ENCODE results near the gene KRTAP21-3. TPM values are rescaled to one million over a fixed set of nuclear protein-coding genes. Genes with fewer than 3 reads are reported as not detected.

Gene KRTAP21-3
- total and polyA plus RNA-seq, 2 of the 13 experiments (the other 11 are each of a cell fraction or from before 2014, with no cell fraction given), result not detected

DNA sequence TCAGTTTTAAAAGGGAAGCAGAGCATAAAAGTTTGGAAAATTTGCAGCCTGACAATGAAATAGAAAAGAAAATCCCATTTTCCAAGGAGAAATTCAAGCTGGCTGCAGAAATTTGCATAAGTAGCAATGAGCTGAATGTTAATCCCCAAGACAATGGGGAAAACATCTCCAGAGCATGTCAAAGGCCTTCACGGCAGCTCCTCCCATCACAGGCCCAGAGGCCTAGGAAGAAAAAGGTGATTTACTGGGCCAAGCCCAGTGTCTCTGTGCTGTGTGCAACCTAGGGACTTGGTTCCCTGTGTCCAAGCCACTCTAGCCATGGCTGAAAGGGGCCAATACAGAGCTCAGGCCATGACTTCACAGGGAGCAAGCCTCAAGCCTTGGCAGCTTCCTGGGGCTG lies 49.8 kb downstream of the KRTAP21-3 start (continued):
- TF ChIP-seq JARID2 (CRISPR knock-in tag; IDR thresholded peaks at IDR 0.05; ENCODE audit: insufficient replicate concordance) (no peak), MXI1 (IDR thresholded peaks at IDR 0.05; ENCODE audit: borderline replicate concordance, low read depth, low read length) (no peak), ZKSCAN5 (CRISPR knock-in tag; IDR thresholded peaks at IDR 0.05) (no peak)

Small RNAs within 50 kb of the gene (small RNA-seq; reads per million reads assigned to genes)
- 0 reads per million in 3 experiments for gene AP000244.1 (ENCODE audit: insufficient read depth in 2 of 3, insufficient read length in 3 of 3, low read depth in 2 of 3, low replicate concordance in 1 of 3)
- 0 reads per million in 3 experiments for gene KRTAP21-3 (ENCODE audit: insufficient read depth in 2 of 3, insufficient read length in 3 of 3, low read depth in 2 of 3, low replicate concordance in 1 of 3)

Other genes with a start within 250 kb of the KRTAP21-3 start
- gene KRTAP19-1, start 238.4 kb downstream of the KRTAP21-3 start, total RNA-seq (2016; rRNA removed; fragmentation: Illumina TruSeq; extraction: Trizol), result not detected in 2 replicates
- not detected in 2 replicates for gene KRTAP19-1, start 238.4 kb downstream of the KRTAP21-3 start, polyA plus RNA-seq (2011; rRNA removed)
- not detected in 2 replicates for gene KRTAP19-2, start 231.3 kb downstream of the KRTAP21-3 start, total RNA-seq (2016; rRNA removed; fragmentation: Illumina TruSeq; extraction: Trizol)
- gene KRTAP19-2, start 231.3 kb downstream of the KRTAP21-3 start, polyA plus RNA-seq (2011; rRNA removed), result not detected in 2 replicates
- gene KRTAP19-3, start 226.8 kb downstream of the KRTAP21-3 start, total RNA-seq (2016; rRNA removed; fragmentation: Illumina TruSeq; extraction: Trizol), result not detected in 2 replicates
- not detected in 2 replicates for gene KRTAP19-3, start 226.8 kb downstream of the KRTAP21-3 start, polyA plus RNA-seq (2011; rRNA removed)
- gene KRTAP19-4, start 221.6 kb downstream of the KRTAP21-3 start, total RNA-seq (2016; rRNA removed; fragmentation: Illumina TruSeq; extraction: Trizol), result not detected in 2 replicates
- not detected in 2 replicates for gene KRTAP19-4, start 221.6 kb downstream of the KRTAP21-3 start, polyA plus RNA-seq (2011; rRNA removed)
- not detected in 2 replicates for gene KRTAP19-5, start 216.6 kb downstream of the KRTAP21-3 start, total RNA-seq (2016; rRNA removed; fragmentation: Illumina TruSeq; extraction: Trizol)
- gene KRTAP19-5, start 216.6 kb downstream of the KRTAP21-3 start, polyA plus RNA-seq (2011; rRNA removed), result not detected in 2 replicates
- not detected in 2 replicates for gene KRTAP19-6, start 176.9 kb downstream of the KRTAP21-3 start, total RNA-seq (2016; rRNA removed; fragmentation: Illumina TruSeq; extraction: Trizol)
- not detected in 2 replicates for gene KRTAP19-6, start 176.9 kb downstream of the KRTAP21-3 start, polyA plus RNA-seq (2011; rRNA removed)
- not detected in 2 replicates for gene KRTAP19-7, start 157.5 kb downstream of the KRTAP21-3 start, total RNA-seq (2016; rRNA removed; fragmentation: Illumina TruSeq; extraction: Trizol)
- not detected in 2 replicates for gene KRTAP19-7, start 157.5 kb downstream of the KRTAP21-3 start, polyA plus RNA-seq (2011; rRNA removed)
- gene KRTAP22-2, start 128.4 kb downstream of the KRTAP21-3 start, total RNA-seq (2016; rRNA removed; fragmentation: Illumina TruSeq; extraction: Trizol), result not detected in 2 replicates
- not detected in 2 replicates for gene KRTAP22-2, start 128.4 kb downstream of the KRTAP21-3 start, polyA plus RNA-seq (2011; rRNA removed)
- gene KRTAP6-3, start 126.3 kb downstream of the KRTAP21-3 start, total RNA-seq (2016; rRNA removed; fragmentation: Illumina TruSeq; extraction: Trizol), result not detected in 2 replicates
- not detected in 2 replicates for gene KRTAP6-3, start 126.3 kb downstream of the KRTAP21-3 start, polyA plus RNA-seq (2011; rRNA removed)
- not detected in 2 replicates for gene KRTAP6-2, start 119.9 kb downstream of the KRTAP21-3 start, total RNA-seq (2016; rRNA removed; fragmentation: Illumina TruSeq; extraction: Trizol)
- not detected in 2 replicates for gene KRTAP6-2, start 119.9 kb downstream of the KRTAP21-3 start, polyA plus RNA-seq (2011; rRNA removed)
- gene KRTAP22-1, start 117.7 kb downstream of the KRTAP21-3 start, total RNA-seq (2016; rRNA removed; fragmentation: Illumina TruSeq; extraction: Trizol), result not detected in 2 replicates
- not detected in 2 replicates for gene KRTAP22-1, start 117.7 kb downstream of the KRTAP21-3 start, polyA plus RNA-seq (2011; rRNA removed)
- gene KRTAP6-1, start 104.8 kb downstream of the KRTAP21-3 start, total RNA-seq (2016; rRNA removed; fragmentation: Illumina TruSeq; extraction: Trizol), result not detected in 2 replicates
- not detected in 2 replicates for gene KRTAP6-1, start 104.8 kb downstream of the KRTAP21-3 start, polyA plus RNA-seq (2011; rRNA removed)
- gene KRTAP20-1, start 102.4 kb downstream of the KRTAP21-3 start, total RNA-seq (2016; rRNA removed; fragmentation: Illumina TruSeq; extraction: Trizol), result not detected in 2 replicates
- gene KRTAP20-1, start 102.4 kb downstream of the KRTAP21-3 start, polyA plus RNA-seq (2011; rRNA removed), result not detected in 2 replicates
- gene KRTAP20-4, start 98.2 kb downstream of the KRTAP21-3 start, total RNA-seq (2016; rRNA removed; fragmentation: Illumina TruSeq; extraction: Trizol), result not detected in 2 replicates
- gene KRTAP20-4, start 98.2 kb downstream of the KRTAP21-3 start, polyA plus RNA-seq (2011; rRNA removed), result not detected in 2 replicates
- gene KRTAP20-2, start 83.6 kb downstream of the KRTAP21-3 start, total RNA-seq (2016; rRNA removed; fragmentation: Illumina TruSeq; extraction: Trizol), result not detected in 2 replicates
- gene KRTAP20-2, start 83.6 kb downstream of the KRTAP21-3 start, polyA plus RNA-seq (2011; rRNA removed), result not detected in 2 replicates
- not detected in 2 replicates for gene KRTAP20-3, start 75.9 kb downstream of the KRTAP21-3 start, total RNA-seq (2016; rRNA removed; fragmentation: Illumina TruSeq; extraction: Trizol)
- not detected in 2 replicates for gene KRTAP20-3, start 75.9 kb downstream of the KRTAP21-3 start, polyA plus RNA-seq (2011; rRNA removed)
- gene KRTAP21-2, start 28.5 kb upstream of the KRTAP21-3 start, total RNA-seq (2016; rRNA removed; fragmentation: Illumina TruSeq; extraction: Trizol), result not detected in 2 replicates
- gene KRTAP21-2, start 28.5 kb upstream of the KRTAP21-3 start, polyA plus RNA-seq (2011; rRNA removed), result not detected in 2 replicates
- gene KRTAP21-1, start 36.7 kb upstream of the KRTAP21-3 start, total RNA-seq (2016; rRNA removed; fragmentation: Illumina TruSeq; extraction: Trizol), result not detected in 2 replicates
- not detected in 2 replicates for gene KRTAP21-1, start 36.7 kb upstream of the KRTAP21-3 start, polyA plus RNA-seq (2011; rRNA removed)
- not detected in 2 replicates for gene KRTAP8-1, start 94.5 kb upstream of the KRTAP21-3 start, total RNA-seq (2016; rRNA removed; fragmentation: Illumina TruSeq; extraction: Trizol)
- not detected in 2 replicates for gene KRTAP8-1, start 94.5 kb upstream of the KRTAP21-3 start, polyA plus RNA-seq (2011; rRNA removed)
- gene KRTAP7-1, start 111.0 kb upstream of the KRTAP21-3 start, total RNA-seq (2016; rRNA removed; fragmentation: Illumina TruSeq; extraction: Trizol), result not detected in 2 replicates
- gene KRTAP7-1, start 111.0 kb upstream of the KRTAP21-3 start, polyA plus RNA-seq (2011; rRNA removed), result not detected in 2 replicates
- gene KRTAP11-1, start 162.8 kb upstream of the KRTAP21-3 start, total RNA-seq (2016; rRNA removed; fragmentation: Illumina TruSeq; extraction: Trizol), result not detected in 2 replicates
- gene KRTAP11-1, start 162.8 kb upstream of the KRTAP21-3 start, polyA plus RNA-seq (2011; rRNA removed), result not detected in 2 replicates